Measurements from ENCODE around the gene PUM1. TPM values are rescaled to one million over a fixed set of nuclear protein-coding genes. Genes with fewer than 3 reads are reported as not detected.

PUM1 gene
- total RNA-seq, 4 donors from 2014 or later, result 83.2 to 118 (median 106) TPM

DNA sequence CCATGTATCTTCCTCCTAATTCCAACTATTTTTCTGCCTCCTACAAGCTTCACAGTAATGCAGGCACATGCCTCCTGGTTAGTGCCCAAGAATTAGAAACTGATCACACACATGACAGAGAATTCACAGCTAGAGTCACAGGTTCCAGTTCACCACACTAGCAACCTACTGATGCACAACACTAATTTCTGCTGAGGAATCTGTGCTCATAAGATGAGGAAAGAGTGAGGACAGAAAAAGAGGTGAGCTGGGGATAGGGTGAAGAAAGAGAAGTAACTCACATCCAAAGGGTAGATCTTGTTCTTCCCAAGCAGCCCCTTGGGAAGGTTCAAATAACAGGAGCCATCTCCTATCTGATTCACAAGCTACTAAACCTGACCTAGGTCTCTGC lies 61.3 kb downstream of the PUM1 start:
- intact Hi-C loops (cut with DNase I; ENCODE audit: low total_unique reads), result no loop called here
- DNase-seq (ENCODE audit: low spot score in 2 of 2), result no peak
- no peak overlapping the region for H3K4me3 ChIP-seq (ENCODE audit: low read depth, poor library complexity, severe bottlenecking)
- no peak for TF ChIP-seq POLR2A (IDR thresholded peaks at IDR 0.05)
- TF ChIP-seq, protein P1, sequence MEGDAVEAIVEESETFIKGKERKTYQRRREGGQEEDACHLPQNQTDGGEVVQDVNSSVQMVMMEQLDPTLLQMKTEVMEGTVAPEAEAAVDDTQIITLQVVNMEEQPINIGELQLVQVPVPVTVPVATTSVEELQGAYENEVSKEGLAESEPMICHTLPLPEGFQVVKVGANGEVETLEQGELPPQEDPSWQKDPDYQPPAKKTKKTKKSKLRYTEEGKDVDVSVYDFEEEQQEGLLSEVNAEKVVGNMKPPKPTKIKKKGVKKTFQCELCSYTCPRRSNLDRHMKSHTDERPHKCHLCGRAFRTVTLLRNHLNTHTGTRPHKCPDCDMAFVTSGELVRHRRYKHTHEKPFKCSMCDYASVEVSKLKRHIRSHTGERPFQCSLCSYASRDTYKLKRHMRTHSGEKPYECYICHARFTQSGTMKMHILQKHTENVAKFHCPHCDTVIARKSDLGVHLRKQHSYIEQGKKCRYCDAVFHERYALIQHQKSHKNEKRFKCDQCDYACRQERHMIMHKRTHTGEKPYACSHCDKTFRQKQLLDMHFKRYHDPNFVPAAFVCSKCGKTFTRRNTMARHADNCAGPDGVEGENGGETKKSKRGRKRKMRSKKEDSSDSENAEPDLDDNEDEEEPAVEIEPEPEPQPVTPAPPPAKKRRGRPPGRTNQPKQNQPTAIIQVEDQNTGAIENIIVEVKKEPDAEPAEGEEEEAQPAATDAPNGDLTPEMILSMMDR (IDR thresholded peaks at IDR 0.05), result no peak

DNA sequence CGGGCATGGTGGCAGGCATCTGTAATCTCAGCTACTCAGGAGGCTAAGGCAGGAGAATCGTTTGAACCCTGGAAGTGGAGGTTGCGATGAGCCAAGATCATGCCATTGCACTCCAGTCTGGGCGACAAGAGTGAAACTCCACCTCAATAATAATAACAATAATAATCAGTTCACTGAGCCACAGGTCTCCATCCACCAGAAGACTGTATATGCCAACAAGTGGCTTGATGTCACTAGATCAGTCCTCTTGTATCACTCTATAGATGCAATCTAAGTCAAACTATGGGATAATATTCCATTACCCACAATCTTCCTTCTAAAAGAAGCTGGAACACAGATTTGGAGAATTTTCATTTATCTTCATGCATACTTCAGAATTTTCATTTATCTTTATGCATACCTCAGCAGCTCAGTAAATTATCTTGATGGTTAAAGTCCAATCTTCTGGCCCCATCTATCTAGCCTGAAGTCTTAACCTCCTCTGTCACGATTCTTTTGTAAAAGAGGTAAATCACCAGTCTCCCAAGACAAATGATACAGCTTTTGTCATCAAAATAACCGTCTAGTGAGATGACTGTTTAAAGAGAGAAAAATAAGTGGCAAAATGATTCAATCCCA lies 61.8 kb downstream of the PUM1 start:
- no peak for TF ChIP-seq POLR2A (IDR thresholded peaks at IDR 0.05)
- TF ChIP-seq, protein P1 (IDR thresholded peaks at IDR 0.05), result no peak
- 85 to 87% methylated on average over 6 of the region's 6 CpGs for WGBS, 2 donors
- intact Hi-C loops (cut with DNase I; ENCODE audit: low total_unique reads), result no loop called here

DNA sequence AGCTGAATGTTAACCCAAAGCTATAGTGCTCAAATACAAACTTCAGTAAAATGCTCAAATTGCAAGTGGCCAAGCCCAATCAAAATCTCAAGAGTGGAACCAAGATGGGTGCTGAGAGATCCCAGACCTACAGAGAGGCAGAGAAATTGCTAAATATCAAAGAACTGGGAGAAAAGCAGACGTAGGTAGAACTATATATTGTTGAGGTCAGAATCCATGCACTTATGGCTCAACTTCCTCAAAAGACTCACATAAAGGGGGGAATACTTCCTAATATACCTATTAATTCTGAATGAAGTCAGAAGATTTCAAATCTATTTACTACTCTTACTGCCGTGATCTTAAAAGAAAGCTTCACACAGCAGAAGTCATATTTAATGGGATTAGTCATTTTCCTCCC lies 65.2 kb downstream of the PUM1 start:
- WGBS, 2 donors, result 83 to 86% methylated on average over 2 of the region's 2 CpGs
- DNase-seq (ENCODE audit: low spot score in 2 of 2), result no peak
- intact Hi-C loops (cut with DNase I; ENCODE audit: low total_unique reads), result no loop called here
- H3K4me3 ChIP-seq (ENCODE audit: low read depth, poor library complexity, severe bottlenecking), result no peak overlapping the region
- no peak for TF ChIP-seq POLR2A (IDR thresholded peaks at IDR 0.05)
- TF ChIP-seq, protein P1 (IDR thresholded peaks at IDR 0.05), result no peak

More for the DNA sequence above, 61.8 kb downstream of the PUM1 start:
- DNase-seq (ENCODE audit: low spot score in 2 of 2), result no peak
- H3K4me3 ChIP-seq (ENCODE audit: low read depth, poor library complexity, severe bottlenecking), result no peak overlapping the region

DNA sequence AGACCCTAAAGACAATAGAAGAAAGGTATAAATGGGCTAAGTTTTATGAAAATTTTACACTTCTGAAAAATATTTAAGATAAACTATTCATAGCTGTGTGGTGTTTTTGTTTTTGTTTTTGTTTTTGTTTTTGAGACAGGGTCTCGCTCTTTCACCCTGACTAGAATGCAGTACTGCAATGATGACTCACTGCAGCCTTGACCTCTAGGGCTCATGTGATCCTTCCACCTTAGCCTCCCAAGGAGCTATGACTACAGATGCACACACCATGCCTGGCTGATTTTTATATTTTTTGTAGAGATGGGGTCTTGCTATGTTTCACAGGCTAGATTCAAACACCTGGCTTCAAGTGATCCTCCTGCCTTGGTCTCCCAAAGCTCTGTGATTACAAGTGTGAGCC lies 66.6 kb downstream of the PUM1 start:
- WGBS, 2 donors, result 96 to 97% methylated on average over 1 of the region's 1 CpG
- intact Hi-C loops (cut with DNase I; ENCODE audit: low total_unique reads), result no loop called here
- TF ChIP-seq, protein P1 (IDR thresholded peaks at IDR 0.05), result no peak
- TF ChIP-seq POLR2A (IDR thresholded peaks at IDR 0.05), result no peak

DNA sequence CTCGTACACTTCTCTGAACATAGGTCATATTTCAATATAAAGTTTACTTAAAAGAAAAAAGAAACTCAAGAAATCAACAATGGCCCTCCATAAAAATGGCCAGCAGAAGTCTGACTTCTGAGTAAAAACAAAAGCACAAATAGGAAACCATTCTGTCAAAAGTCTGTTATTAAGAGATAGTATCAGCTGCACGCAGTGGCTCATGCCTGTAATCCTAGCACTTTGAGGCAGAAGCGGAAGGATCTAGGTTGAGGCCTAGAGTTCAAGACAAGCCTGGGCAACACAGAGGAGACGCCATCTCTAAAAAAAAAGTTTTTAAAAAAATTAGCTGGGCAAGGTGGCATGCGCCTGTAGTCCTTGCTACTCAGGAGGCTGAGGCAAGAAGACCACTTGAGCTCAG lies 67.3 kb downstream of the PUM1 start:
- intact Hi-C loops (cut with DNase I; ENCODE audit: low total_unique reads), result no loop called here
- no peak for TF ChIP-seq POLR2A (IDR thresholded peaks at IDR 0.05)
- TF ChIP-seq, protein P1 (IDR thresholded peaks at IDR 0.05), result no peak
- 86 to 94% methylated on average over 5 of the region's 5 CpGs for WGBS, 2 donors
- H3K4me3 ChIP-seq (ENCODE audit: low read depth, poor library complexity, severe bottlenecking), result no peak overlapping the region
- DNase-seq (ENCODE audit: low spot score in 2 of 2), result no peak

More for the DNA sequence above, 66.6 kb downstream of the PUM1 start:
- no peak overlapping the region for H3K4me3 ChIP-seq (ENCODE audit: low read depth, poor library complexity, severe bottlenecking)
- no peak for DNase-seq (ENCODE audit: low spot score in 2 of 2)

DNA sequence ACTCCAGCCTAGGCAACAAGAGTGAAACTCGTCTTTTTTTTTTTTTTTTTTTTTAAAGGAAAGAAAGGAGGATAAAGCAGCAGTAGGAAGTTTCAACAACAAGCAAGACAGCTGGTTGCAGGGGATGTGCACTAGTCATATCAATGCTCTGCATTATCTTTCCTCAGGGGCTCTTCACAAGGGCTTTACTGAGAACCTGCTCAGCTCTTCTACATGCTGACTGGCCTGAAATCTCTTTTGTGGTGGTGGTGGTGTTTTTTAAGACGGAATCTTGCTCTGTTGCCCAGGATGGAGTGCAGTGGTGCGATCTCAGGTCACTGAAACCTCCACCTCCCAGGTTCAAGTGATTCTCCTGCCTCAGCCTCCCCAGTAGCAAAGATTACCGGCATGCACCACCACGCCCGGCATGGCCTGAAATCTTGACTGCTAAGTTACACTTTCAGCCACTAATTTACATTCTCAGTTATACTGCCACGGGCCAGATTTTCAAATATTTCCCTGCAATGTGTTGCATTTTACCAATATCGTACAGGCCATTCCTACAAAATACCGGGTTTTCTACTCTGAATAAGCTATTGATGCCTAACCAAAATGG lies 68.0 kb downstream of the PUM1 start:
- TF ChIP-seq, protein P1 (IDR thresholded peaks at IDR 0.05), result no peak
- TF ChIP-seq POLR2A (IDR thresholded peaks at IDR 0.05), result no peak
- WGBS, 2 donors, result 94 to 95% methylated on average over 9 of the region's 9 CpGs
- DNase-seq (ENCODE audit: low spot score in 2 of 2), result no peak
- no peak overlapping the region for H3K4me3 ChIP-seq (ENCODE audit: low read depth, poor library complexity, severe bottlenecking)
- intact Hi-C loops (cut with DNase I; ENCODE audit: low total_unique reads), result no loop called here

All from lower leg skin (tissue), 4 donors.